ENCODE data around the gene OMP. TPM values are rescaled to one million over a fixed set of nuclear protein-coding genes. Genes with fewer than 3 reads are reported as not detected.
"Not testable (repeated sequence)": the region's sequence is repeated elsewhere in the genome, so short reads cannot be mapped to it uniquely, and the experiment has no call there.

Gene OMP
- total RNA-seq, 1 donor from 2014 or later: not detected

DNA sequence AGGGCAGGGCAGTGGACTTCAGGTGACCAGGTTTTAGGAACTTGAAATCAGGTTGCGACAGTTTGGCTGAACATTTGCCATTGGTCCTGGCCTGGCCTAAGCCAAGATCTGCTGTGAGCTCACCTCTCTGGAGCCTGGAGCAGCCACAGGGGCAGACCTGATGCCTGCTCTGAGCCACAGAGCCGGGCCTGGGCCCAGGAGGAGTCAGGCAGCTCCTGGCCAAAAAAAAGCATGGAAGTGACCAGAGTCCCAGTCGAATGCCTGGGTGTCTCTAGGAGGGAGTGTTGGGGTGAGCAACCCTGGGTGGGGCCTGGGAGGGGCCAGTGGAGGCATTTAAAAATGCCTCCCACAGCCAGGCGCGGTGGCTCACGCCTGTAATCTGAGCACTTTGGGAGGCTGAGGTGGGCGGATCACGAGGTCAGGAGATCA is 6.0 kb upstream of the OMP start:
- no peaks in the 10 kb centered on the region for H3K27me3 Mint-ChIP-seq (ENCODE audit: low read depth)
- H3K27ac Mint-ChIP-seq (ENCODE audit: unreplicated experiment): no peak overlapping the region
- no peaks in the 10 kb centered on the region for H3K9me3 Mint-ChIP-seq (ENCODE audit: low read depth)
- no peaks in the 10 kb centered on the region for H3K36me3 Mint-ChIP-seq (ENCODE audit: low read depth)
- DNase-seq (ENCODE audit: low spot score): peak; percentile 53
- TF ChIP-seq, protein P1, sequence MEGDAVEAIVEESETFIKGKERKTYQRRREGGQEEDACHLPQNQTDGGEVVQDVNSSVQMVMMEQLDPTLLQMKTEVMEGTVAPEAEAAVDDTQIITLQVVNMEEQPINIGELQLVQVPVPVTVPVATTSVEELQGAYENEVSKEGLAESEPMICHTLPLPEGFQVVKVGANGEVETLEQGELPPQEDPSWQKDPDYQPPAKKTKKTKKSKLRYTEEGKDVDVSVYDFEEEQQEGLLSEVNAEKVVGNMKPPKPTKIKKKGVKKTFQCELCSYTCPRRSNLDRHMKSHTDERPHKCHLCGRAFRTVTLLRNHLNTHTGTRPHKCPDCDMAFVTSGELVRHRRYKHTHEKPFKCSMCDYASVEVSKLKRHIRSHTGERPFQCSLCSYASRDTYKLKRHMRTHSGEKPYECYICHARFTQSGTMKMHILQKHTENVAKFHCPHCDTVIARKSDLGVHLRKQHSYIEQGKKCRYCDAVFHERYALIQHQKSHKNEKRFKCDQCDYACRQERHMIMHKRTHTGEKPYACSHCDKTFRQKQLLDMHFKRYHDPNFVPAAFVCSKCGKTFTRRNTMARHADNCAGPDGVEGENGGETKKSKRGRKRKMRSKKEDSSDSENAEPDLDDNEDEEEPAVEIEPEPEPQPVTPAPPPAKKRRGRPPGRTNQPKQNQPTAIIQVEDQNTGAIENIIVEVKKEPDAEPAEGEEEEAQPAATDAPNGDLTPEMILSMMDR (IDR thresholded peaks at IDR 0.05): no peak
- H3K4me1 Mint-ChIP-seq (ENCODE audit: low read depth): no peaks in the 10 kb centered on the region
- H3K4me3 Mint-ChIP-seq (ENCODE audit: unreplicated experiment): no peak overlapping the region

DNA sequence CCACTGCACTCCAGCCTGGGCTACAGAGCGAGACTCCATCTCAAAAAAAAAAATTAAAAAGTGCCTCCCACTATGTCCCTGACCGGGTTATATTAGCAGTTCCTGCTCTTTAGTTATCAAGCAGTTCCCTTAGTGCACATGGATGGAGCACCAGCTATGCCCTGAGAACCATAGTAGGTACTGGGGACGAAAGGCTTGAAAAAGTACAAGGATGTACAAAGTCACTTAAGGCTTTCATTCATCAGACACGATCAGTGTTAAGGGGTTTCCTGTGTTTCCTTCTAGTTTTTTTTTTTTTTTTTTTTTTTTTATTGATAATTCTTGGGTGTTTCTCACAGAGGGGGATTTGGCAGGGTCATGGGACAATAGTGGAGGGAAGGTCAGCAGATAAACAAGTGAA is 5.5 kb upstream of the OMP start:
- H3K9me3 Mint-ChIP-seq (ENCODE audit: low read depth); DNase-seq (ENCODE audit: low spot score); H3K36me3 Mint-ChIP-seq (ENCODE audit: low read depth); H3K27me3 Mint-ChIP-seq (ENCODE audit: low read depth); H3K4me1 Mint-ChIP-seq (ENCODE audit: low read depth); H3K27ac Mint-ChIP-seq (ENCODE audit: unreplicated experiment); H3K4me3 Mint-ChIP-seq (ENCODE audit: unreplicated experiment): not testable (repeated sequence)

DNA sequence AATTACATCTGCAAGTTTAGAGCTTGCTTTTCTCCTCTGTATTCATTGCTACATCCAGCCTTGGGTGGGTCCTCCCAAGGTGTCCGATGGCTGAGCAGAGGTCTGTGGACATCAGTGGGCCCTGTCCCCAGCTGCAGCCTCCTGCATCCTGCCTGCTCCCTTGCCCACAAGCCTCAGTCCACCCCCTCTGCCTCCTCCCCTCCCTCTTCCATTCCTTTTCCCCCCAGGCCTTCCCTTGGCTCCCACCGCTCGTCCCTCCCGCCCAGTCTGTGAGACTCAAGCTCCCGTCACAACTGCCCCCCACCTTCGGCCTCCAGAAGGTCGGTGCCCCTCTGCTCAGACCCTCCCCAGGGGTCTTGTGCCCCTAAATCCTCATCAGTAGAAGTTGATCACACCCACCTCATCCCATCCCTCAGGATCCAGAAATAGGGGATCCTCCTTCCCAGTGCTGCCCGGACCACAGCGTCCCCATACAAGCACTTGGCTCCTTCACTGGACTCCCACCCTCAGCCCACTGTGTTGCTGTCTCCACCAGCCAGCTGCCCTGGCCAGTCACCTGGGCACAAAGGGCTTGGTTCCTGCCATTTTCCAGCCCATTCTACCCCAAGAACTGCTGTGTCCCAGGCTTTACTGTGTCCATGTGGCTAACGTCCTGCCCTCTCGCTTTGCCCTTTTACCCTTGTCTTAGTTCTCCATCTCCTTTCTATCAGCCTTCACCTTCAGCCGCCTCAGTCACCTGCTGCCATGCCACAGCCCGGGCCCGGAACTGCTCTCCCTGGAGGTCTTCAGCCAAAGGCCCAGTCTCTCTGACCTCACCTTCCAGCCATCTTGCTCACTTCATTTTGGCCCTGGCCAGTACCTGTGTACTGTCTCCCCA is 2.2 kb upstream of the OMP start:
- H3K4me1 Mint-ChIP-seq (ENCODE audit: low read depth): no peaks in the 10 kb centered on the region
- H3K9me3 Mint-ChIP-seq (ENCODE audit: low read depth): no peaks in the 10 kb centered on the region
- TF ChIP-seq, protein P1 (IDR thresholded peaks at IDR 0.05): no peak
- H3K27ac Mint-ChIP-seq (ENCODE audit: unreplicated experiment): no peak overlapping the region
- no peaks in the 10 kb centered on the region for H3K27me3 Mint-ChIP-seq (ENCODE audit: low read depth)
- no peak overlapping the region for H3K4me3 Mint-ChIP-seq (ENCODE audit: unreplicated experiment)
- H3K36me3 Mint-ChIP-seq (ENCODE audit: low read depth): peaks cover 2% of the 10 kb centered on the region
- peak; percentile 75 for DNase-seq (ENCODE audit: low spot score)

GRCh38 chr11:77101043-77101537 is 1.6 kb upstream of the OMP start:
- Mint-ChIP-seq H3K4me1 (ENCODE audit: low read depth) (no peaks in the 10 kb centered on the region), H3K27me3 (ENCODE audit: low read depth) (no peaks in the 10 kb centered on the region), H3K36me3 (ENCODE audit: low read depth) (peaks cover 2% of the 10 kb centered on the region), H3K9me3 (ENCODE audit: low read depth) (no peaks in the 10 kb centered on the region), H3K4me3 (ENCODE audit: unreplicated experiment) (no peak overlapping the region), H3K27ac (ENCODE audit: unreplicated experiment) (no peak overlapping the region)
- DNase-seq (ENCODE audit: low spot score): no peak
- TF ChIP-seq, protein P1 (IDR thresholded peaks at IDR 0.05): peak; percentile 73

GRCh38 chr11:77103319-77103718 is 679 bp downstream of the OMP start:
- H3K4me3 Mint-ChIP-seq (ENCODE audit: unreplicated experiment): no peak overlapping the region
- no peak for DNase-seq (ENCODE audit: low spot score)
- H3K27ac Mint-ChIP-seq (ENCODE audit: unreplicated experiment): no peak overlapping the region
- H3K9me3 Mint-ChIP-seq (ENCODE audit: low read depth): no peaks in the 10 kb centered on the region
- peaks cover 12% of the 10 kb centered on the region for H3K4me1 Mint-ChIP-seq (ENCODE audit: low read depth)
- peaks cover 2% of the 10 kb centered on the region for H3K36me3 Mint-ChIP-seq (ENCODE audit: low read depth)
- H3K27me3 Mint-ChIP-seq (ENCODE audit: low read depth): no peaks in the 10 kb centered on the region
- TF ChIP-seq, protein P1 (IDR thresholded peaks at IDR 0.05): no peak
